Measurements from ENCODE around the gene DPF3. TPM values are rescaled to one million over a fixed set of nuclear protein-coding genes. Genes with fewer than 3 reads are reported as not detected.

DPF3 gene
- total RNA-seq, 3 donors from 2014 or later (not counting 1 experiment from before 2014, with no cell fraction given): 1.4 to 1.8 (median 1.4) TPM

GRCh38 chr14:72774894-72775620 lies 118.8 kb downstream of the DPF3 start:
- no peak for TF ChIP-seq CTCF (IDR thresholded peaks at IDR 0.05)
- H3K36me3 Mint-ChIP-seq: no peaks in the 10 kb centered on the region
- Histone ChIP-seq H3K4me1 (ENCODE audit: control insufficient read depth, insufficient read depth, low read length) (peaks cover 11% of the 10 kb centered on the region), H3K27ac (ENCODE audit: low read length) (no peak overlapping the region), H3K36me3 (ENCODE audit: control insufficient read depth, insufficient read depth, low read length) (no peaks in the 10 kb centered on the region), H3K9me3 (ENCODE audit: control insufficient read depth, insufficient read depth, low read length) (peaks cover 5% of the 10 kb centered on the region), H3K27me3 (ENCODE audit: control insufficient read depth, insufficient read depth, low read length) (no peaks in the 10 kb centered on the region), H3K4me3 (ENCODE audit: low read length) (no peak overlapping the region)
- peaks cover 10 to 13% of the 10 kb centered on the region in 2 donors for H3K4me1 Mint-ChIP-seq
- 87% methylated on average over 5 of the region's 6 CpGs for WGBS (ENCODE audit: insufficient coverage)
- peaks cover 0 to 2% of the 10 kb centered on the region in 2 donors for H3K9me3 Mint-ChIP-seq
- H3K4me3 Mint-ChIP-seq: no peak overlapping the region
- H3K27me3 Mint-ChIP-seq (ENCODE audit: low read depth in 2 of 2): peaks cover 5 to 20% of the 10 kb centered on the region in 2 donors
- DNase-seq (no peak), ATAC-seq (no peak)
- H3K27ac Mint-ChIP-seq: no peak overlapping the region
- intact Hi-C loops (cut with micrococcal nuclease): no loop called here

DNA sequence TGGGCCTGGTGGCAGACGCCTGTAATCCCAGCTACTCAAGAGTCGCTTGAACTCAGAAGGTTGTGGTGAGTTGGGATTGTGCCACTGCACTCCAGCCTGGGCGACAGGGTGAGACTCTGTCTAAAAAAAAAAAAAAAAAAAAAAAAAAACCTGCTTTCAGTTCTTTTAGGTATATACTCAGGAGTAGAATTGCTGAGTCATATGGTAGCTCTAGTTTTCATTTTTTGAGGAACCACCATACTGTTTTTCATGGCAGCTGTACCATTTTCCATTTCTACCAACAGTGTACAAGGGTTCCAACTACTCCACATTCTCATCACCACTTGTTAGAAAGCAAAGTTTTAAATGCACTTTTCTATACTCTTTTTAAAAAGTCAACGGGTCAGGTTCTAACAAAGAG lies 119.8 kb downstream of the DPF3 start:
- no peak for ATAC-seq
- no peaks in the 10 kb centered on the region for H3K36me3 Mint-ChIP-seq

GRCh38 chr14:72771561-72771960 lies 122.3 kb downstream of the DPF3 start:
- Histone ChIP-seq H3K27ac (ENCODE audit: low read length) (no peak overlapping the region), H3K4me3 (ENCODE audit: low read length) (no peak overlapping the region), H3K9me3 (ENCODE audit: control insufficient read depth, insufficient read depth, low read length) (no peaks in the 10 kb centered on the region), H3K36me3 (ENCODE audit: control insufficient read depth, insufficient read depth, low read length) (no peaks in the 10 kb centered on the region), H3K27me3 (ENCODE audit: control insufficient read depth, insufficient read depth, low read length) (no peaks in the 10 kb centered on the region), H3K4me1 (ENCODE audit: control insufficient read depth, insufficient read depth, low read length) (peaks cover 5% of the 10 kb centered on the region)
- Mint-ChIP-seq H3K4me3 (no peak overlapping the region), H3K4me1 (peaks cover under 1 to 2% of the 10 kb centered on the region in 2 donors), H3K36me3 (peaks cover 17% of the 10 kb centered on the region), H3K27ac (no peak overlapping the region), H3K9me3 (peaks cover 0 to 5% of the 10 kb centered on the region in 2 donors), H3K27me3 (ENCODE audit: low read depth in 2 of 2) (peaks cover 3 to 11% of the 10 kb centered on the region in 2 donors)
- 97% methylated on average over 11 of the region's 11 CpGs for WGBS (ENCODE audit: insufficient coverage)
- intact Hi-C loops (cut with micrococcal nuclease): no loop called here
- ATAC-seq (no peak), DNase-seq (no peak)
- TF ChIP-seq CTCF (IDR thresholded peaks at IDR 0.05): no peak

More for the DNA sequence above, 119.8 kb downstream of the DPF3 start:
- H3K27me3 Mint-ChIP-seq (ENCODE audit: low read depth in 2 of 2): peaks cover 3 to 20% of the 10 kb centered on the region in 2 donors
- no peak overlapping the region for H3K27ac Mint-ChIP-seq
- WGBS (ENCODE audit: insufficient coverage): 95% methylated on average over 3 of the region's 4 CpGs
- no peak overlapping the region for H3K4me3 Mint-ChIP-seq
- peaks cover 11% of the 10 kb centered on the region for H3K4me1 ChIP-seq (ENCODE audit: control insufficient read depth, insufficient read depth, low read length)
- H3K4me3 ChIP-seq (ENCODE audit: low read length): no peak overlapping the region
- H3K9me3 ChIP-seq (ENCODE audit: control insufficient read depth, insufficient read depth, low read length): peaks cover 5% of the 10 kb centered on the region
- intact Hi-C loops (cut with micrococcal nuclease): no loop called here
- no peaks in the 10 kb centered on the region for H3K36me3 ChIP-seq (ENCODE audit: control insufficient read depth, insufficient read depth, low read length)
- peaks cover 10 to 13% of the 10 kb centered on the region in 2 donors for H3K4me1 Mint-ChIP-seq
- no peaks in the 10 kb centered on the region for H3K27me3 ChIP-seq (ENCODE audit: control insufficient read depth, insufficient read depth, low read length)
- no peak overlapping the region for H3K27ac ChIP-seq (ENCODE audit: low read length)
- DNase-seq: no peak
- H3K9me3 Mint-ChIP-seq: peaks cover 0 to 2% of the 10 kb centered on the region in 2 donors
- TF ChIP-seq CTCF (IDR thresholded peaks at IDR 0.05): no peak
